ENCODE measurements around the gene DPF3.

DPF3 gene

DNA sequence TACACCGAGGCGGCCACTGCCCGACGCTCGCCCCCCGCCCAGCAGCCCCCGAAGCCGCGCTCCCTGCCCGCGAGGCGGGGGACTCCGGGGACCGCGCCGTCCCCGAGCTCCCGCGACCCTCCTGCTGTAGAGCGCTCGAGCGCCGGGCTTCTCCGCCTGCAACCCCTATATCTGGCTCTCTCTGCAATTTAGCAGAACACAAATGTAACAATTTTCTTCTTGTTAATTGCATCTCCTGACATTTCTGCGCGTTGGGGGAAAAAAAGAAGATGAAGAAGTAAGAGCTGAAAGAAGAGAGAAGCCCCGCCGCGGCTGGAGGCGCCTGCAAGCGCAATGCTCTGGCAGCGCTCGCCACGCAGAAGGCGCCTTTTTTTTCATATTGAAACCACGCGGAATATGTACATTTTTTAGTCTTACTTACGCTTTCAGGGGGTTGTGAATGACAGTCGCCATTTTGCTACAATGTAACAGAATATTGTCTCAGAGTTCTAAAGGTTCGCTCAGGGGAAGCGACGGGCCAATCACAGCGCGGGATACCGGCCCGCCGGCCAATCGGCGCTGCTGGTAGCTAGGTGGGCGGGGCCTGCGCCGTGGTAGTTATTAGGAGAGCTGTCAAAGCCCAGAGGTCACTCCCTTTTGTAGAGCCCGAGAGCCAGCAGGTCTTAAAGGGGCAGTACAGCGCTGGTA lies at the start of gene DPF3:
Gene DPF3, minus strand, starts transcription at position 466 of the 687 bp plus-strand sequence. Its CDS starts 13 bp downstream, at position 453.
- DNase-seq = peak; percentile 97
- in situ Hi-C loops (cut with MboI; ENCODE audit: low pct_unique_long_range_greater_than_20kb, low sequenced_read_pairs) = loop anchor here (25.0 kb wide), 1 partner anchor 381 kb away; no protein-coding TSS in a partner anchor

DNA sequence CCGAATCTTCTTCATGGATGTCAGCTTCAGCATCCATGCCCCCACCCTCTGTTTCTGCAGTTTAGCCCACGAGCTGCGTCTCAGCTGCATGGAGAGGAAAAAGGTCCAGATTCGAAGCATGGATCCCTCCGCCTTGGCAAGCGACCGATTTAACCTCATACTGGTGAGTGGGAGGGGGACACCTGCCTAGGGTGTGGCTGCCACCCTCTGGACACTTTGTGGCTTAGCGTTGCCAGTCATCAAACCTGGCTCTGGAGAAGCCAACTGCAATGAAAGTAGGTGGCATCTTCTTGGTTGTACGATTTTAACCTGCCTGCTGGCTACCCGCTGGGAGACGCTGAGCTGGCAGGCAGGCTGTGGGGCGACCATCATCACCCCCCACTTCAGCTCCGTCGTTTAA lies 49.0 kb upstream of the DPF3 start:
- in situ Hi-C loops (cut with MboI; ENCODE audit: low pct_unique_long_range_greater_than_20kb, low sequenced_read_pairs) = no loop called here
- no peak for DNase-seq

DNA sequence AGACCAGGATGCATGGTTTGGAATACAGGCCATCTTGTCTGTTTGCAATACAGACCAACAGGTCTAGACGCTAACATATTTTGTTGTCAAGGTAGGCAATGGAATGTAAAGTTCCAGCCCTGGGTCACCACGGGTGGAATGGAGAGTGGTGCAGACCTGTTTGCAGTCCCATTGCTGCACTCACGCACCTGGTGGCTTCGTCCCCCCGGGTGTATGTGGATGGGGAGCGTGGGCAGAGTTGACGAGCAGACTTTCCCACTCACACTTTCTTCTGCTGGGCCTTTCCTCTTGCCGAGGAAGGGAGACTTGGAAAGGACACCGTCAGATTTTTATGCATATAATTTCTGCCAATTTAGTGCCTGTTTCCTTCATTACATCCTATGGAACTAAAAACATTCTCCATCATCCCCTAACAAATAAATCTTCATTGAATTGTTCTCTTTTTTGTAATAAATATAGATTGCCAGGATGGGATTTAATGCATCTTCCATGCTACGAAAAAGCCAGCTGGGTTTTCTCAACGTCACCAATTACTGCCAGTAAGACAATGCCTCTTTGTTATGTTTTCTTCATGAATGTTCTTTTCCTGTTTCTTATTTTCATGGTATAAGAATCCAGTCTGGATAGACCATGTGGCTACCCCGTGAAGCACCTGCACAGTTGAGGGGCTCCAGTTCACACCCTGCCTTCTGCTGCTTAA lies 47.5 kb upstream of the DPF3 start:
- in situ Hi-C loops (cut with MboI; ENCODE audit: low pct_unique_long_range_greater_than_20kb, low sequenced_read_pairs) = no loop called here
- DNase-seq = no peak

DNA sequence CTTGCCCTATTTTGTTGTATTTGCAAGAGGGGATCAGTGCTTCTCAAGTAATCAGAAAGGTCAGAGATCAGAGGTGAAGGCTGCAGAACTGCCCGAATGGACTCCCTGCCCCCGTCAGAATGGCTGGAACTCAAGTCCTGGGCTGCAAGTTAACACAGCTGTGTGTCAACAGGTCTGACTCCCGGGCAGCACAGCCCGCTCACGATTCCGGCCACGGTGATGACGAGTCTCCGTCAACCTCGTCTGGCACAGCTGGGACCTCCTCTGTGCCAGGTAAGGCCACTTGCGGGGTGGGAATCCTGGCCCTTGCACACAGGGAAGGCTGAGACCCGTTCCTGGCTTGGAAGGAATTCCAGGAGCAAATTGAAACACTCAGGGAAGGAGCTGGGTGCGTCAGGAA lies 45.7 kb upstream of the DPF3 start:
- in situ Hi-C loops (cut with MboI; ENCODE audit: low pct_unique_long_range_greater_than_20kb, low sequenced_read_pairs) = no loop called here
- no peak for DNase-seq

DNA sequence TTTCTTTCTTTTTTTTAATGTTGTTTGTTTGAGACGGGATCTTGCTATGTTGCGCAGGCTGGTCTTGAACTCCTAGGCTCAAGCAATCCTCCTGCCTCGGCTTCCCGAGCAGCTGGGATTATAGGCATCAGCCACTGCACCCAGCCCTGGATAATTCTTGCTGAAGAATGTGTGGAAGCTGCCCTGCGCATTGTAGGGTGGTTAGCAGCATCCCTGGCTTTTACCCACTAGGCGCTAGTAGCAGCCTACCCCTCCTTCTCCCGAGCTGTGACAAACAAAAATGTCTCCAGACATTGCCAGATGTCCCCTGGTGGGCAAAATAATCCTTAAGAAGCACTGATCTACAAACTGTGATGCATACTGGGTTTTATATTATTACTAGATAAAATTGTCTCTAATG lies 39.0 kb upstream of the DPF3 start:
- in situ Hi-C loops (cut with MboI; ENCODE audit: low pct_unique_long_range_greater_than_20kb, low sequenced_read_pairs) = no loop called here
- DNase-seq = no peak

DNA sequence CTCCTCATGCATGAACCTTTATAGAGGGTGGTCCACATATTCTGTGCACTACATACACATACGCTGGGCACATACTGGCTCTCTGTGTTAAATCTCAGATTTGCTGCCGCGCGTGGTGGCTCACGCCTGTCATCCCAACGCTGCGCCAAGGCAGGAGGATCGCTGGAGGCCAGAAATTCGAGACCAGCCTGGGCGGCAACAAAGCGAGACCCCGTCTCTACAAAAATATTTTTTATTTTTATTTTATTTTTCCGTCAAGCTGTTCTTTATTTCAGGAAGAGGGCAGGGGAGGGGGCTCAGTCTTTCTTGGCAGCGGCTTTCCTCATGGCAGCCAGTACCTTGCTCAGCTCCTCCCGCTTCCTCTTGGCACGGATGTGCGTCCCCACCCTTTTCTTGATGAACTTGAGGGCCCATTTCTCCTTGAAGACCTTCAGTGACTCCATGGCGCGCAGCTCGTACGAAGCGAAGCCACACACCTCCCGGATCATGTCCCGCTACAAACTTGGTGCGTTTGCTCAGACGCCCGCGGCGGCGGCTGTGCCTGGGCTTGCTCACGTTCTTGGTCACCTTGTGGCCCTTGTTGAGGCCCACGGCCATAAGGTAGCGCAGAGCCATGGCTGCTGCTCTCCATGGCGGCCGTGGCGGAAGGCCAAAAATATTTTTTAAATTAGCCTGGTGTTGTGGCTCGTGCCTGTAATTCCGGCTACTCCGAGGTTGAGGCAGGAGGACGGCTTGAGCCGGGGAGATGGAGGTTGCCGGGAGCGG lies 35.6 kb upstream of the DPF3 start:
- in situ Hi-C loops (cut with MboI; ENCODE audit: low pct_unique_long_range_greater_than_20kb, low sequenced_read_pairs) = no loop called here
- DNase-seq = no peak

DNA sequence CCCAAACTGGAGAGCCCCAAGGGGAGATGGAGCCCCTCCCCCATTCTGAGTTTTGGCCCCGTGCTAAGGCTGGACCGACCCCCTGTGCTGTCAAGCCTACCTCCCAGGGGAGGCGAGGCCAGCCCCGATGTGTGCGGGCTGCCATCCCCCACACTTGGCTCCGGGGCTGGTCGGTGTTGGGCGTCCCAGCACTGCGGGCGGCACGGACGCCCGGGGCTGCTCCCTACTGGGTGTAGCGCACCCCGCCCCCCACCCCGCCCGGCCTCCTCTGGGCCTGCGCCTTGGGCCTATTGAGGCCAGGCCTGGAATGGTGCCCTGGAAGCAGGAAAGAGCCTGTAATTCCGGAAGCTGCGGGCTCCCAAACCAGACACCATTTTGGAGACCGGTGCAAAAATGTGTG lies 35.0 kb upstream of the DPF3 start:
- DNase-seq = no peak
- in situ Hi-C loops (cut with MboI; ENCODE audit: low pct_unique_long_range_greater_than_20kb, low sequenced_read_pairs) = no loop called here

DNA sequence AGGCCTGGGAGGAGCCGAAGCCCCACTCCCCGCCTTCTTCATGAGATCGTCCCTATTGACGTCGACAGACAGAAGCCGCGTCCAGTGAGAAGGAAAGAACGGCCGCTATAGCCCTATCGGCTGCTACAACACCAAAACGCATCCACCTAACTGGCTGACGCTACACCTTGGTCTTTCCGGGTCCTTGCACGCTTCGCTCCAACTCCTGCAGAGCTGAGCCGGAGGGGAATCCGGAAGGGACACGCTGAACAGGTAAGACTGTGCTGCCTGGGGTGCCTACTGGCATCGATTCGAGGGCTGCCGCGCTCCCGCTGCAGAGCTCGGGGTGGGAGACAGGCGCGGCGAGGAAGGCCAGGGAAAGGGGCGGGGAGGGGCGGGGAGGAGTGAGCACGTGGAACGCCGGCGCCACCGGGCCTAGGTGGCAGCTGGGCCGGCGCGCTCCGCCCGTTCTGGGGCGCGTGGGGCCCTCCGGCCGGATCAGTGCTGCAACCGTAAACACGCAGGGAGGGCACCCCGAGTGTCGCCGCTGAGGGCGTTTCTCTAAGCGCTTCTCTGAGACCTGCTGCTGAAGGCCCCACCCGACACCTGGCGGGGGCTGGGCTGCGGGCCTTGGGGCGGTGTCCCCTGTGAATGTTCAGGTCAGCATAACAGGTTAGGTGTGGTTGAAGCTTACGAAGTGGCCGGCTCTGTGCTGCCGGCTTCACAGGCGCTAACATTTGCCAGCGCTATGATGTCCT lies 32.6 kb upstream of the DPF3 start, which contains the start of gene DCAF4:
Gene DCAF4, plus strand, starts transcription at position 173 of the 737 bp plus-strand sequence. CDS start 11,515 bp downstream, outside the sequence.
- in situ Hi-C loops (cut with MboI; ENCODE audit: low pct_unique_long_range_greater_than_20kb, low sequenced_read_pairs) = no loop called here
- peak; percentile 95 for DNase-seq

DNA sequence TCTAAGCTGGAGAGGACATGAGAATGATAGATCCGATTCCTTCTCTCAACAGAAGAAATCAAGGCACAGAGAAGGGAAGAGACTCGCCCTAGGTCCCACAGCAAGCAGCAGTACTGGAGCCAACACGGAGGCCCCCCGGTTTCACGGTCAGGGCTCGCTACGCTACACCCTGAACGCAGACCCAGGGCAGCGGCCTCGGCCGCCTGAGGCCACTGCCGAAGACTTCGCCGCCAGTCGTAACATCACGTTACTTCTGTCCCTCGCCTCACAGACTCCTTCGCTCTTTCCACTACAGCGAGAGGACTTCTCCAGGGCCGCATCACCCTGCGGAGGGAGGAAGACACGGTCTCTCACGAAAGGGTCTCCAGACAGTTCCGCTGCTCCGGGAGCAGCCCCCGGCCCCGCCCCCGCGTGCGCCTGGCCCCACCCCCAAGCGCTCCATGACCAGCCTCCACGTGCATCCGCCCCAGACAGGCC lies 32.0 kb upstream of the DPF3 start:
- DNase-seq = no peak
- in situ Hi-C loops (cut with MboI; ENCODE audit: low pct_unique_long_range_greater_than_20kb, low sequenced_read_pairs) = no loop called here

DNA sequence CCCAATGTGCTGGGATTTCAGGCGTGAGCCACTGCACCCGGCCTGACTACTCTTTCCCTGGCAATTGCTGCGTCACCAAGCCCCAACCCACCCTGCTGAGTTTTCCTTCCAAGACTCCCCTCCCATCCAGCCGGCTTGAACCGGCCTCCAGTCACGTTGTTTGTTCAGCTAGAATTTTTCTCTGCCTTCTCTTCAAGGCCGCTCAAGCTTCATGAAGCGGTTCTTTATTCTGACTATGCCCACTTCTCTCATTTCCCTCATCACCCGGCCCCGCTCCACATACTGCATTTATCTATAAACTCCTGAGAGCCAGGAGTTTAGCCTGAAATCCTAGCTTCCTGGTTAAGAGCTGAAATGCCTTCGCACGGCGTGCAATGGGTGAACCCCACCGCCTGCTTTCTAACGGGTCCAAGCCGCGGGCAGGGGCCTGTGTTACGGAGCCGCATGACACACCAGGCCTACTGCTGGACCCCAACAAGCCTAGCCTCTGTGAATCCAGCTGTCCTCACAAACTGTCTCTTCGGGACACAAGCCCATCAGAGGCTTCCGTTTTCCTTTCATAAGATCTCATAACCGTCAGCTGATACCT lies 31.4 kb upstream of the DPF3 start:
- in situ Hi-C loops (cut with MboI; ENCODE audit: low pct_unique_long_range_greater_than_20kb, low sequenced_read_pairs) = no loop called here

DNA sequence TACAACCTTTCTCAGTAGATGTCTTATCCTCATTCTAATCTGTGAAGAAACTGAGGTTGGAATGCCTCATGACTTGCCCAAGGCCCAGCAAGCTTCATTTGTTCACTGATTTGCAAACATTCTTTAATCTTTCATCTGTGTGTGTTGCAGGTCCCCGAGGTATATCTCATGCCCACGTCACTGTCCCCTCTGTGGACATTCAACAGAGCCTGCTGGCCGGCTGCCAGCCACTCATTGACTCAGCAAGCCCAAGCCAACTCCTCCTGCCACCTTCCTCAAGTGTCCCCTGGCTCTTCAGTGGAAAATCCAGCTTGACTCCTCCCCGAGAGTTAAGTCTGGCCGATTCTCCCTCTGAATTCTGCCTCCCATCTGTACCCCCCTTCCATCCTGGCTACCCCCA lies 30.4 kb upstream of the DPF3 start:
- in situ Hi-C loops (cut with MboI; ENCODE audit: low pct_unique_long_range_greater_than_20kb, low sequenced_read_pairs) = no loop called here
- no peak for DNase-seq

More for the DNA sequence above, 31.4 kb upstream of the DPF3 start:
- no peak for DNase-seq

DNA sequence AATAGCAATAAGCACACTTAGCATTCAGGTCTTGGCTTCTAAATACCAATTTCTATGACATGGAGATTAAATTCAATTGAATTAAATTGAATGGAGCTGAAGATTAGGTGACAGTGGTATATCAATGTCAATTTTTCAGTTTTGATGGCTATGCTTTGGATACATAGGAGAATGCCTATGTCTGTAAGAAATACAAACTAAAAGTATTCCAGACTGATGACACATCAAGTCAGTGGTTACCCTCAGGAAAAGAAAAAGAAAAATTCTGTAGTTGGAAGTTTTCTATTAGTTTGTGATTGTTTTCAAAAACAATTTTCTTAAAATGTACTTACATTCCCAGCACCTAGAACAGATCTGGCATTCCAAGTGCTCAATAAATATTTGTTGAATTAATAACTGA lies 27.5 kb upstream of the DPF3 start:
- DNase-seq = no peak
- in situ Hi-C loops (cut with MboI; ENCODE audit: low pct_unique_long_range_greater_than_20kb, low sequenced_read_pairs) = no loop called here

DNA sequence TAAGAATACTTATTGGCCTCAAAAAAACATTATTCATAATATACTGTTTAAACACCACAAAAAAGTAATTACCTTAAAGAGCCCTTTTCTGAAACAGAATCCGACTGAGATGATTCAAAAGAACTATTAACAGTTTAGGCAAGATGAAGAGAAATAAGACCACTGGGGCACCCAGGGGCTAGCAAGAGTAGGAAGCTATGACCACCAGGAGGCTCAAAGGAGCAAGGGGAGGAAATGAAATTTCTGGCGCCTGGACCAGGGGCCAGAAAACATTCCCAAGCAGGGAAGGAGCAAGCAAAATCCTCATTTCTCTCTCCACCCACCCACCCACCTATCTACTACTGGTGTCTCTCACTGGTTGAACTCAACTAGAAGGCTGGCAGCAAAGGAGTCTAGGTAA lies 26.1 kb upstream of the DPF3 start:
- in situ Hi-C loops (cut with MboI; ENCODE audit: low pct_unique_long_range_greater_than_20kb, low sequenced_read_pairs) = no loop called here
- DNase-seq = no peak

DNA sequence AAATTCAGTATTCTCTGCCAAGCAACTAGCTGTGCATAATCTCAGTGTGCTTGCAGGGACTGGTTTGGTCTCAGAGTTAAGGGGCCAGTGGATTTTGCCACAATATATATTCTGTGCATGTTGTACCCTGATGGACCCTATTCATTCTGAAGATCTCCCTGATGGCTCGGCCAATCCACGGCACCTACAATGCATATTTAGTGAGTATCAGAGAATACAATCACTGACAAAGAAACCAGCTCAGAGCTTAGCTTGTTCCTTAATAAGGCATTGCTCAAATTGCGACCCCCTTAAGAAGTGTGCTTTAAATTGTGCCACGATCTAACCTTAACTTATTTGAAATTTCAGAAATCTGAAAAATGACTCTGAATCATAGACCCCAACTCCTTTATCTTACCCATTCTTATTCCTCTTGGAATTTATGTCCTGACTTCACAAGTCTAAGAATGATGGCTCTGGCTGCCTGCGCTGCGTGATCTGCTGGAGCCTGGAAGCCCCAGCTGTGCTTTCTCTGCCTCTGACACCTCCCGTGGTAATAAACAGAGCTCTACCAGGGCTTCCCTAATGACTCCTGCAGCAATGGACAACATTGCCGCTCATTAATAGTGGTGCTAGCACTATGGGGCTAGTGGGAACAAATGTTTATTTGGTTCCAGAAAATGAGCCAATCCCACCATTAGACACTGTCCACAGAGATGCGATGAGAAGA lies 23.3 kb upstream of the DPF3 start:
- in situ Hi-C loops (cut with MboI; ENCODE audit: low pct_unique_long_range_greater_than_20kb, low sequenced_read_pairs) = no loop called here

DNA sequence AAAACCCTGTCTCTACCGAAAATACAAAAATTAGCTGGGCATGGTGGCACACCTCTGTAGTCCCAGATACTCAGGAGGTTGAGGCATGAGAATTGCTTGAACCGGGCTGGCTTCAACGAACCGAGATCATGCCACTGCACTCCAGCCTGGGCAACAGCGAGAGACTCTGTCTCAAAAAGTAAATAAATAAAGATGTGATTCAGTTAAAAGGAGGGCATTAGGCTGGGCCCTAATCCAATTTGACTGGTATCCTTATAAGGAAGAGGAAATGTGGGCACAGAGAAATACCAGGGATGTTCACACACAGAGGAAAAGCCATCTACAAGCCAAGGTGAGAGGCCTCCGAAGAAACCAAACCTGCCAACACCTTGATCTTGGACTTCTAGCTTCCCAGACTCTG lies 22.3 kb upstream of the DPF3 start:
- in situ Hi-C loops (cut with MboI; ENCODE audit: low pct_unique_long_range_greater_than_20kb, low sequenced_read_pairs) = no loop called here
- no peak for DNase-seq

More for the DNA sequence above, 23.3 kb upstream of the DPF3 start:
- DNase-seq = no peak

DNA sequence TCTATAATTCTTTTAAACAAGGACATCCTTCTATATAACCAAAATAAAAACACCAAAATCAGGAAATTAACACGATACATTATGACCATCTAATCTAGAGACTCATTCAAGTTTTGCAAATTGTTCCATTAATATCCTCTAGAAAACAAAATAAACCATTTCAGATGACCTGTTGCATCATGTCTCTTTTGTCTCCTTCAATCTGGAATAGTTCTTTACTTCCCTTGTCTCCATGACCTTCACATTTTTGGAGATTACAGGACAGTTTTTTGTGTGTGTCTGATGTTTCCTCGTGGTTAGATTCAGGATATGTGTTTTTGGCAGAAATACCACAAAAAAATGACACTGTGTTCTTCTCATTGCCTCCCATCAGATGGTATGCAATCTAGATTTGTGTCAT lies 19.9 kb upstream of the DPF3 start:
- no peak for DNase-seq
- in situ Hi-C loops (cut with MboI; ENCODE audit: low pct_unique_long_range_greater_than_20kb, low sequenced_read_pairs) = no loop called here

DNA sequence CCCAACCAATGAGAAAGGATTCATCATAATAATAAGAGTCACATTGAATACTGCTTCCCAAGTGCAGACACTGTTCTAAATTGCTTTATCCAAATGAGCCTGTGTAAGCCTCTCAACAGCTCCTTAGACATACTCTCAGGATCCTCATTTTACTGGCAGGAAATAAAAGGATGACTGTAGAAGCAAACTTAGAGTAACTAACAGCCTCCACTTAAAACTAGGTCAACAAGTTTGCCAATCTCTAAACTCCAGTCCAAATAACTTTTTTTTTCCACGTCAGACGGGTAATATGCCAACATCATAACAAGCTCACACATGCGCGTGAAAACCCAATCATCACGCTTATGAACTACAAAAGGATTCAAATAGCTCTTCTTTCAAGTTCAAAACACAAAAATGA lies 15.3 kb upstream of the DPF3 start:
- in situ Hi-C loops (cut with MboI; ENCODE audit: low pct_unique_long_range_greater_than_20kb, low sequenced_read_pairs) = no loop called here
- DNase-seq = no peak

DNA sequence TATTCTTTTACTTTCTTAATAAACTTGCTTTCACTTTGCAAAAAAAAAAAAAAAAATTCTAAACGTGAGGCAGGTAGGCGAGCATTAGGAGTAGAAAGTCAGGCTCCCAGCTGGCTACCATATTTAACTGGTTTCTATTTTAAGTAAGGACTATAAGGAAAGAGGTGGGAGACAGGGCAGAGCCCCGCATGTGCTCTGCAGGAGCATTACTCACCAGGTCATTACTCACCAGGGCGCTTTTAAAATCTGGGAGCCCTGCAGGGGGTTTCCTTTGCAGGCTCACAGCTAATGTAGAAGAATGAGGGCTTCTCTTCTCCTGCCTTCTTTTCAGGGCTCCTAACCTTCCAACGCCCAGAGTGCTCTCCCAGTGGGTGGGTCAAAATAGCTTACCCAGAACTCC lies 14.0 kb upstream of the DPF3 start:
- in situ Hi-C loops (cut with MboI; ENCODE audit: low pct_unique_long_range_greater_than_20kb, low sequenced_read_pairs) = no loop called here
- no peak for DNase-seq

Measured in KBM-7 (cell line).